IPS DF 6.9 (cell line): Measurements from ENCODE around the gene R3HCC1L.

Experiments
- DNase-seq: peaks from one replicate; pipeline ENCODE4 v3.0.0-alpha.2; 2013; ENCODE audit warnings: low read depth, low spot score
- H3K27ac ChIP-seq: one replicate; pipeline ENCODE4 v1.5.1; 2013; ENCODE audit warnings: low read length, control low read depth
- H3K27me3 ChIP-seq: 2 replicates; pipeline ENCODE4 v1.6.1; 2013; ENCODE audit warnings: mild to moderate bottlenecking, low read length; ENCODE audit not compliant: control insufficient read depth, insufficient read depth
- H3K36me3 ChIP-seq: 2 replicates; pipeline ENCODE4 v1.6.1; 2013; ENCODE audit warnings: low read length; ENCODE audit not compliant: control insufficient read depth, insufficient read depth
- H3K4me1 ChIP-seq: 2 replicates; pipeline ENCODE4 v1.6.1; 2013; ENCODE audit warnings: low read length; ENCODE audit not compliant: control insufficient read depth, insufficient read depth
- H3K4me3 ChIP-seq: 2 replicates; pipeline ENCODE4 v1.5.1; 2013; ENCODE audit warnings: mild to moderate bottlenecking, low read length
- H3K9me3 ChIP-seq: 2 replicates; pipeline ENCODE4 v1.6.1; 2013; ENCODE audit warnings: low read length, inconsistent platforms; ENCODE audit not compliant: control insufficient read depth, insufficient read depth
- WGBS: extraction: QIAGEN DNeasy Blood & Tissue Kit; methylation state at CpG from one replicate; pipeline ENCODE4 v1.1.7; 2013; ENCODE audit warnings: mixed read lengths, missing lambda C conversion rate; ENCODE audit not compliant: insufficient read length, insufficient coverage; 5-methylcytosine and 5-hydroxymethylcytosine counted together

Gene R3HCC1L

DNA sequence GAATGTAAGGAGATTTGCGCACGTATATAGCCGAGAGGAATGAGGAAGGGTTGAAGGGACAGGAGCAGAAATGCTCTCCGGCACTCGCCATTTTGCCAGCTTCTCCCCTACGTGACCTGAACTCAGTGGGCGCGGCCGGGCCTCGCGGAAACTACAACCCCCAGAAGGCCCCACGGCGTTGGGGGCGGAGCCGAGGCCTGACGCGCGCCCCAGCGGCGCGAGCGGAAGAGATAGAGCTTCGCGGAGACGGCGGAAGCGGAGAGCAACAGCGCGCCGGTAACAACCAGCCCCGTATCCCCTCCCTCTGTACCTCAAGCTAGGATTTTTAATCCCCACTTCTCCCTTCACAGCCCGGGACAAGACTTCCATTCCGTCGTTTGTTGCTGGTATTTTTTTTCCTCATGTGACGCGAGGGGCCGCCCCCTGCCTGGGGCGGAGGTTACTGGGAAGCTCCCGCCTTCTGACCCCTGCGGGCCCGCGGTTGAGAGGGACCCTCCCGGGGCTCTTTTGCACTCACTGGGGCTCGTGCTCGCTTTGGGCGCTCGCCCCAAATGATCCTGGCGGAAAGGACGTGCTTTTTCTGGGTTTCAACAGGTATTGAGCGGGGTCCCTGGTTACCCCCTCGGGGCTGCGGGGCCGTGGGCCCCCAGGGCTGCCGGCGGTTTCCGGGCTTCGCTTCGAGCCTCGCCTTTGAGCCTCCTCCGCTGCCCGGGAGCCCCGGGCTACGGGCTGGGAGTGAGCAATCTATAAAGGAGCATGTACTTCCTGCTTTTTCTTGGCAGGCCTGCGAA lies at the start of gene R3HCC1L:
Gene R3HCC1L, plus strand, starts transcription at position 227 of the 791 bp plus-strand sequence. CDS start 73,458 bp downstream, outside the sequence.
- DNase-seq: peak; percentile 72
- 100% methylated on average over 3 of the region's 64 CpGs for WGBS
- H3K9me3 ChIP-seq: no peaks in the 10 kb centered on the region
- H3K36me3 ChIP-seq: no peaks in the 10 kb centered on the region
- no peaks in the 10 kb centered on the region for H3K4me1 ChIP-seq
- H3K27ac ChIP-seq: no peak within 1 kb of the TSS
- peak within 1 kb of the TSS; percentile 73 for H3K4me3 ChIP-seq
- no peaks in the 10 kb centered on the region for H3K27me3 ChIP-seq

DNA sequence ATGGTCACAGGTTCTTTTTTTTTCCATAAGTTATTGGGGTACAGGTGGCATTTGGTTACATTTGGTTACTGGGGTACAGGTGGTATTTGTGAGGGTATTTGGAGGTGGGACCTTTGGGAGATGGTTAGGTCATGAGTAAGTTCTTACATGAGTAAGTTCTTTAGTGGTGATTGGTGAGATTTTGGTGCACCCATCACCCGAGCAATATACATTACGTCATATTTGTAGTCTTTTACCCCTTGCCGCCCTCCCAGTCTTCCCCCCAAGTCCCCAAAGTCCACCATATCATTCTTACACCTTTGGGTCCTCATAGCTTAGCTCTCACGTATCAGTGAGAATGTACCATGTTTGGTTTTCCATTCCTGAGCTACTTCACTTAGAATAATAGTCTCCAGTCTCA lies 49.2 kb upstream of the R3HCC1L start:
- Histone ChIP-seq H3K4me1 (no peaks in the 10 kb centered on the region), H3K36me3 (no peaks in the 10 kb centered on the region), H3K27ac (no peak overlapping the region)

DNA sequence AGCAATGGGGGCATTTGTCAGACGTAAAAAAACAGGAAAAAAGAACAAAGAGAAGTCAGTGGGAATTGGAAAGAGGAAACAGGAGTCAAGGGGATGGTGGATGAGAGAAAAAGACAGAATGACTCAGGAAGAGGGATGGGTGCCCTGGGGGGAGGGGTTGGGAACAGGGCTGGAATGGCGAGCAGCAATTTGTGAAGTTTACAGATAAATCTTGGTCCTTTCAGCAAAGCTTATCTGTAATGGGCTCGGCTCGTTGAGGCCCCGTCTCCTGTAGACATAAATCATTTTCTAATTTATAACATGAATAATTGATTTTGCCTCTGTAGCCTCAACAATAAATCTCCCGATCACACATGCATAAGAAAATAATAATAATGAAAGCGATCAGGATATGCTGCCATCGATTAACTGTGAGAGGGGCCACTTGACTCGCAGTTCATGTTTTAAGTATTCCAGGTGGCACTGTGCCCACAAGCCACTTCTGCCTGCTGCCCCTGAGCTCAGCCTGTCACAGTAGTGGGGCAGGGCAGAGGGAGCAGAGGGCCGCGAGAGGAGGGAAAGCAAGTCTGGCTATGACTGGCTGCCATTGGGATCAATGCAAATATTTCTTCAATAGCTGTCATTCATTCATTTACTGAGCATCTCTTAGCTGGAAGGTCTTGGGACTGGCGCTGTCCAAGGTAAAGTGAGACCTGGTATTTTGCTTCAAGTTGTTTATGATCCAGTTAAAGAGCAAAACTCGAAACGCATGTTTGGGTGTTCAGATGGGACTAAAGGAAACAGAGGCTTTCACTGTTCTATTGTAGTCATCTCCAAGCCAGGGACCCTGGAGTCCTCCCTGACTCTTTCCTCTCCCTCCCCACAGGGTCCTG lies 47.4 kb upstream of the R3HCC1L start:
- Histone ChIP-seq H3K4me1 (no peaks in the 10 kb centered on the region), H3K36me3 (no peaks in the 10 kb centered on the region), H3K27me3 (no peaks in the 10 kb centered on the region), H3K9me3 (no peaks in the 10 kb centered on the region), H3K4me3 (no peak overlapping the region), H3K27ac (no peak overlapping the region)
- DNase-seq: no peak
- WGBS: no CpG with 5 or more reads among the region's 14 CpGs

More for the DNA sequence above, 49.2 kb upstream of the R3HCC1L start:
- no peak for DNase-seq
- no peak overlapping the region for H3K4me3 ChIP-seq
- H3K27me3 ChIP-seq: no peaks in the 10 kb centered on the region; the same call in 1 of the 2 replicates
- no peaks in the 10 kb centered on the region for H3K9me3 ChIP-seq
- WGBS: no CpG with 5 or more reads among the region's 4 CpGs

DNA sequence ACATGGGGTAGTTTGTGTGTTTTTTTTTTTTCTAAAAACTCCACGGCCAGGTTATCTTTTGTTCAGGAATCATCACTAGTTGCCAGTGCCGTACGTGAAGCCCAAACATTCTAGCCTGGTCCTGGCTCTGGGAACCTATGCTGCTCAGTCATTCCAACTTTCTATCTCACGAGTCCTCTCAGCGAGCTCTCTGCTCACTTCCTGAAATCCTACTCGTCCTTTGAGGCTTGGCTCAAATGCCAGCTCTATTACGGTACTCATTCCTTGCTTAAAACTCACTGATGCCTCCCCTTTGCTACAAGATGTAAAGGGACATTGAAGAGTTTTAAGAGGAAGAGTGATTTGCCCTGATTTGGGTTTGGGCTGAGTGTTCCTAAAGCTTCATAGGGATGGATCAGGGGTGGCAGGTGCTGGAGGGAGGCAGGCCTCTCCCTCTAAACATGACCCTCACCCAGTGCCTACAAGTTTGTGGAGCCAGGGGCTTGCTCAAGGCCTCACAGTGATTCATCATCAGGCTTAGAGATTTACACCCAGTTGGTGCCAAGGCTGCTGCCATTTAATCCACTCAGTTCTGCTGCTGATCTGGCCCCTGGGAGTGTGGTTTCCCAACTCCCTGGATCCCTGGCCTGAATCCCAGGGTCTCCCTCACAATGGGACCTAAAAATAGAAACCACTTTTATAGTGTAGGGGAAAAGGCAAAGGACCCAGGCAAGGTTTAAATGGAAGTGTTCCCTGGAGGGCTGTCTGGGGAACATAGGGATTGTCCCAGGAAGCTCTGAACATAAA lies 46.1 kb upstream of the R3HCC1L start:
- H3K9me3 ChIP-seq: no peaks in the 10 kb centered on the region
- H3K4me3 ChIP-seq: no peak overlapping the region
- H3K27me3 ChIP-seq: no peaks in the 10 kb centered on the region
- WGBS: no CpG with 5 or more reads among the region's 7 CpGs
- H3K27ac ChIP-seq: no peak overlapping the region
- DNase-seq: no peak
- H3K36me3 ChIP-seq: no peaks in the 10 kb centered on the region
- H3K4me1 ChIP-seq: no peaks in the 10 kb centered on the region

DNA sequence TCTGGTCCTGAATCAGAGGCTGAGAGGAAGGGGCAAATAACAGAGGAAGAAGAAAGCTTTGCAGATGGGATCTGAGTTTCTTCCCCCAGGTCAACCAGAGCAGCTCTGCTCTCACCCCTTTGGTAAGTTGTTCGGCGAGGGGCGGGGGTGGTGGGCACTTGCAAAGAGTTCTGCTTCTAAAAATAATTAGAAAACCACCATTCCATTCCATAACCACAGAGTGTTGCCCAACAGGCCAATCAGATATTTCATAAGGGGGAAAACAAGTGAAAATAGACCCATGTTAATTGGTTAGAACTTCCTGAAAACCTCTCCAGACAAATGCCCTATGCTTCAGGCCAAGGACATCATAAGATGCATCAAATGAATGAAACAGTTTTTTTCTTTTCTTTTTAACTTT lies 43.6 kb upstream of the R3HCC1L start:
- no CpG with 5 or more reads among the region's 3 CpGs for WGBS
- Histone ChIP-seq H3K4me1 (no peaks in the 10 kb centered on the region), H3K9me3 (no peaks in the 10 kb centered on the region)

DNA sequence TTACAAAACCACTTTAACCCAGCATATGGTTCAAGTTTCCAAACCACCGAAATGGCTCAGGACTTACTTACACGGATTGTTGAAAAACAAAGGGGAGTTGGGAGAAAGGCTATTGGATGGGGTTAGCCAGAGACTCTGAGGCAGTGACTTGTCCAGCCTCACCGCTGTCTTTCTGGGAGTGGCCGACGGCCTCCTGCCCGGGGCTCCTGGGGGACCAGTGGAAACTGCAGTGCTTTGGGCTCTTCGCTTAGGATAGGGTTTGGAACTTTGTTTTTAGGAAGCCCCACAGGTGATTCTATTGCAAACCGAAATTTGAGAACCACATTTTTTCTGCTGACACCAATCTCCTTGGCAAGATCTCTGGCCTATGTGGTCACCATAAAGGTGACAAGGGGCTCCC lies 38.1 kb upstream of the R3HCC1L start:
- no CpG with 5 or more reads among the region's 8 CpGs for WGBS
- Histone ChIP-seq H3K27me3 (no peaks in the 10 kb centered on the region), H3K9me3 (no peaks in the 10 kb centered on the region), H3K27ac (no peak overlapping the region), H3K4me3 (no peak overlapping the region), H3K36me3 (no peaks in the 10 kb centered on the region), H3K4me1 (0 out of 2 replicates have a peak, but pooled peaks cover 2% of the 10 kb centered on the region)
- DNase-seq: no peak

More for the DNA sequence above, 43.6 kb upstream of the R3HCC1L start:
- Histone ChIP-seq H3K36me3 (no peaks in the 10 kb centered on the region), H3K4me3 (no peak overlapping the region), H3K27ac (no peak overlapping the region), H3K27me3 (no peaks in the 10 kb centered on the region)
- no peak for DNase-seq

DNA sequence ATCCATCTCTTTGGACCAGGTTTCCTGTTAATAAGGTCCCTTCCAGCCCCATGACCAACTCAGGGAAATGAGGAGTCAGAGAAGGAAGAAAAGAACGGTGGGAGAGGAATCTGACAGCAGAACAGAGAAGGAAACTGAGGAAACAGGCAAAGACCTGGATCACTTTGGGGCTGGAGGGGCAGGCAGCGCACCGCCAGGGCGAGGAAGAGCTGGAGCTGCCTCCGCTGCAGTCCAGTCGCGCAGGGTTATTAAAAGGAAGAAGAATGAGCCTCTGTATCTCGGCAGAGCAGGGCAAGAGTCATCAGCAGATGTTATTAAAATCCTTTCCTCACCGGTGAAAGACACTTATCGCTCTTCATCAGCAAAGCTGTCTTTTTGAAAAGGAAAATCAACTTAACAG lies 37.7 kb upstream of the R3HCC1L start:
- no peak for DNase-seq
- no CpG with 5 or more reads among the region's 10 CpGs for WGBS

DNA sequence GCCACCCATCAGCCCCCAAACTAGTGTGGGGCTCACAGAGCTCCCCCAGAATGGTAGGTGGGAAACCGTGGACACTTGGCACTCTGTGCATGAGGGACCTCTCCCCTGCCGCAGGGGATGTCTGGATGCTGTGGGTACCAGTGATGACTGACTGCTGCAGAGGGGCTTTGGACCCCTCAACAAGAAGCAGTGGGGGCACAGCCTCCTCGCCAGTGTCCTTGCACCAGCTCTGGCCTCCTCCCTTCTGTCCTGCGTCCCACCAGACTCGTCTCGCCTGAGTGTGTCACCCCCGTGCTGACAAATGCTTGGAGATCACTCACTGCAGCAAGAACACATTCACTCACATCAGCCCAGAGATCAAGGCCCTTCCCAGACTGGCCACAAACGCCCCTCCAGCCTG lies 37.3 kb upstream of the R3HCC1L start:
- WGBS: no CpG with 5 or more reads among the region's 8 CpGs
- DNase-seq: no peak
- no peaks in the 10 kb centered on the region; the same call in 1 of the 2 replicates for H3K27me3 ChIP-seq
- H3K36me3 ChIP-seq: no peaks in the 10 kb centered on the region
- no peak overlapping the region for H3K27ac ChIP-seq
- H3K4me3 ChIP-seq: no peak overlapping the region
- H3K9me3 ChIP-seq: no peaks in the 10 kb centered on the region
- H3K4me1 ChIP-seq: 0 out of 2 replicates have a peak, but pooled peaks cover 2% of the 10 kb centered on the region

More for the DNA sequence above, 37.7 kb upstream of the R3HCC1L start:
- no peaks in the 10 kb centered on the region for H3K36me3 ChIP-seq
- no peak overlapping the region for H3K4me3 ChIP-seq
- H3K4me1 ChIP-seq: 0 out of 2 replicates have a peak, but pooled peaks cover 2% of the 10 kb centered on the region
- no peaks in the 10 kb centered on the region for H3K9me3 ChIP-seq
- no peak overlapping the region for H3K27ac ChIP-seq
- no peaks in the 10 kb centered on the region for H3K27me3 ChIP-seq

DNA sequence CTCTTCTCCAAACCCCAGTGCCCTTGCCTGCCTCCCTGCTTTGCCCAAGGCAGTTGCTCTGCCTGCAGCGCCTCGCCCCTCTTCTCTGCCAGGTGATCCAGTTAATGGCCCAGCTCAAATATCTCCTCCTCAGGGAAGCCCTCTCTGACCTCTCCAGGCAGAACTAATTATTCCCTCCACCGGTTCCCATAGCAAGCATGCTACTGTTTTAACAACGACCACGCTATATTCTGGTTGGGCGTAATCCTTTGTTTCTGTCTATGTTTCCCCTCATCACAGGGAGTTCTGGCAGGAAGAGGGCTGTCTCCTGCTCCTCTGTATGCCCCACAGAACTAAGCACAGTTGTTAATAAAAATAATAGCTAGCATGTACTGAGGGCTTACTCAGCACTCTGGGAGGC lies 36.8 kb upstream of the R3HCC1L start:
- DNase-seq: no peak
- Histone ChIP-seq H3K9me3 (no peaks in the 10 kb centered on the region), H3K27me3 (no peaks in the 10 kb centered on the region; the same call in 1 of the 2 replicates), H3K36me3 (no peaks in the 10 kb centered on the region), H3K27ac (no peak overlapping the region), H3K4me1 (0 out of 2 replicates have a peak, but pooled peaks cover 2% of the 10 kb centered on the region), H3K4me3 (no peak overlapping the region)
- no CpG with 5 or more reads among the region's 6 CpGs for WGBS

DNA sequence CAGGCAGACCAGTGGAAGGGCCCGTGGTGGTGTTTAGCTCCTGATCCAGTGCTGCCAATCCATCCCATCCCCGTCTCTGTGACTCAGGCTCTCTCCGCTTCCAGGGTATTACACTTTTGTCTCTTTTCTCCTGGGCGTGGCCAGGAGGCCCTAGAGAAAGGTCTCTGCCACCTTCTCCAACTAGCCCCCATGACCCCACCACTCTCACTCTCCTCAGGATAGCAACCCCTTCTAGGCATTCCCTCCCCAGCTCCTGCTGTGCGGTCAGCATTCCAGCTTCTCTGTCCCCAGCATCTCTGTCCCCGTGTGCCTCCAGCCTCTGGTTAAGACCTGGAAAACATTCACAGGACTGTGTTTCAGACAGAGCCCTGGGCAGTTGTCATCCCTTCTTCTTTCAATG lies 36.2 kb upstream of the R3HCC1L start:
- no peaks in the 10 kb centered on the region; the same call in 1 of the 2 replicates for H3K27me3 ChIP-seq
- WGBS: no CpG with 5 or more reads among the region's 6 CpGs
- H3K27ac ChIP-seq: no peak overlapping the region
- H3K4me3 ChIP-seq: no peak overlapping the region
- no peaks in the 10 kb centered on the region for H3K9me3 ChIP-seq
- DNase-seq: no peak
- no peaks in the 10 kb centered on the region for H3K36me3 ChIP-seq
- 0 out of 2 replicates have a peak, but pooled peaks cover 2% of the 10 kb centered on the region for H3K4me1 ChIP-seq
